IMR-90 (cell line): ENCODE measurements around the gene TBRG4. TPM values are rescaled to one million over a fixed set of nuclear protein-coding genes. Genes with fewer than 3 reads are reported as not detected.

Experiments
- ATAC-seq: fragments of 200-7000 bp; cut with Tn5 transposase; 2 replicates; pipeline ENCODE4 v1.9.1; 2020; ENCODE audit warnings: low read depth, mild to moderate bottlenecking, moderate library complexity
- BruUV-seq: library from RNA; stranded (reverse); fragments of 400-500 nt; replicated peaks from 2 replicates; lab custom pipeline; 2021; lab: Mats Ljungman, UMichigan
- CTCF ChIA-PET: fragments of 300-600 bp; formaldehyde crosslinking; extraction: SDS; loops from one replicate; lab custom pipeline; 2021; ENCODE audit warnings: antibody characterized with exemption; lab: Yijun Ruan, JAX
- POLR2A ChIA-PET: fragments of 300-600 bp; sonication (Branson Sonifier 250); formaldehyde crosslinking; loops from one replicate; lab custom pipeline; 2022; ENCODE audit warnings: antibody characterized with exemption; ENCODE audit not compliant: unreplicated experiment; lab: Charles Lee
- DNase-seq: peaks from one replicate; pipeline ENCODE4 v3.0.0; 2013
- H2AFZ ChIP-seq: replicated peaks from 2 replicates; pipeline ENCODE3; 2013; ENCODE audit warnings: low read length, mild to moderate bottlenecking; ENCODE audit not compliant: poor library complexity
- H2AK5ac ChIP-seq: 2 replicates; pipeline ENCODE4 v1.6.1; 2013; ENCODE audit warnings: low read depth, low read length, inconsistent platforms
- H2AK9ac ChIP-seq: replicated peaks from 2 replicates; pipeline ENCODE3; 2013; ENCODE audit warnings: mild to moderate bottlenecking, low read depth, low read length, moderate library complexity; ENCODE audit not compliant: poor library complexity
- H2BK120ac ChIP-seq: 2 replicates; pipeline ENCODE4 v1.6.1; 2013; ENCODE audit warnings: low read depth, low read length, inconsistent platforms
- H2BK15ac ChIP-seq: 3 replicates; pipeline ENCODE4 v1.6.1; 2013; ENCODE audit warnings: low read depth, low read length, inconsistent platforms
- H2BK20ac ChIP-seq: 2 replicates; pipeline ENCODE4 v1.6.1; 2013; ENCODE audit warnings: low read depth, mild to moderate bottlenecking, inconsistent platforms, low read length, moderate library complexity
- H2BK5ac ChIP-seq: 2 replicates; pipeline ENCODE4 v1.6.1; 2013; ENCODE audit warnings: mild to moderate bottlenecking, low read depth, low read length, inconsistent platforms; ENCODE audit not compliant: poor library complexity, severe bottlenecking
- H3K14ac ChIP-seq: replicated peaks from 2 replicates; pipeline ENCODE4 v1.6.1; 2013; ENCODE audit warnings: low read depth, low read length, inconsistent platforms
- H3K18ac ChIP-seq: 2 replicates; pipeline ENCODE4 v1.6.1; 2013; ENCODE audit warnings: low read depth, low read length, control low read depth
- H3K23ac ChIP-seq: 2 replicates; pipeline ENCODE4 v1.6.1; 2013; ENCODE audit warnings: low read depth, low read length, inconsistent platforms
- H3K27ac ChIP-seq: 2 replicates; pipeline ENCODE4 v1.5.1; 2013; ENCODE audit warnings: mild to moderate bottlenecking, control low read depth, low read length; ENCODE audit not compliant: insufficient read depth
- H3K27me3 ChIP-seq: 2 replicates; pipeline ENCODE4 v1.6.1; 2013; ENCODE audit warnings: low read length; ENCODE audit not compliant: control insufficient read depth, insufficient read depth
- H3K36me3 ChIP-seq: 2 replicates; pipeline ENCODE4 v1.6.1; 2013; ENCODE audit warnings: low read length, mixed read lengths; ENCODE audit not compliant: control insufficient read depth, insufficient read depth
- H3K4ac ChIP-seq: 2 replicates; pipeline ENCODE4 v1.6.1; 2013; ENCODE audit warnings: low read depth, low read length, inconsistent platforms
- H3K4me1 ChIP-seq: 2 replicates; pipeline ENCODE4 v1.6.1; 2013; ENCODE audit warnings: low read length, mixed read lengths; ENCODE audit not compliant: control insufficient read depth, insufficient read depth
- H3K4me2 ChIP-seq: 2 replicates; pipeline ENCODE4 v1.6.1; 2013; ENCODE audit warnings: low read depth, mild to moderate bottlenecking, control low read depth, low read length, moderate library complexity
- H3K4me3 ChIP-seq: 2 replicates; pipeline ENCODE4 v1.5.1; 2013; ENCODE audit warnings: low read depth, mild to moderate bottlenecking, control low read depth, low read length, moderate library complexity; ENCODE audit not compliant: insufficient read depth
- H3K56ac ChIP-seq: 2 replicates; pipeline ENCODE4 v1.6.1; 2013; ENCODE audit warnings: low read length, inconsistent platforms; ENCODE audit not compliant: insufficient read depth; ENCODE audit errors: extremely low read depth
- H3K79me1 ChIP-seq, 2 experiments: 2 replicates each; pipeline ENCODE4 v1.6.1; 2013; ENCODE audit warnings: low read length in 2 of 2, inconsistent platforms in 1 of 2, low read depth in 1 of 2
- H3K9ac ChIP-seq: 2 replicates; pipeline ENCODE4 v1.6.1; 2013; ENCODE audit warnings: low read depth, low read length, control low read depth
- H3K9me1 ChIP-seq: 2 replicates; pipeline ENCODE4 v1.6.1; 2013; ENCODE audit warnings: low read length, inconsistent platforms; ENCODE audit not compliant: insufficient read depth
- H3K9me3 ChIP-seq: 2 replicates; pipeline ENCODE4 v1.6.1; 2013; ENCODE audit warnings: low read length; ENCODE audit not compliant: control insufficient read depth, insufficient read depth
- H4K20me1 ChIP-seq: 2 replicates; pipeline ENCODE4 v1.6.1; 2013; ENCODE audit warnings: low read length, inconsistent platforms; ENCODE audit not compliant: insufficient read depth
- H4K5ac ChIP-seq: 2 replicates; pipeline ENCODE4 v1.6.1; 2013; ENCODE audit warnings: mild to moderate bottlenecking, low read depth, low read length, control low read depth
- H4K8ac ChIP-seq, 2 experiments: 2 replicates each; pipeline ENCODE4 v1.6.1; 2013; ENCODE audit warnings: low read depth in 2 of 2, low read length in 2 of 2, control low read depth in 1 of 2, inconsistent platforms in 1 of 2
- H4K91ac ChIP-seq: 2 replicates; pipeline ENCODE4 v1.6.1; 2013; ENCODE audit warnings: low read depth, low read length, inconsistent platforms; ENCODE audit not compliant: insufficient read depth
- BHLHE40 ChIP-seq: fragments of 150-350 bp; IDR thresholded peaks from 2 replicates; pipeline ENCODE4 v1.6.1; 2016; ENCODE audit warnings: mild to moderate bottlenecking, low read depth, low read length
- CEBPB ChIP-seq: IDR thresholded peaks from 2 replicates; pipeline ENCODE4 v1.6.1; 2012; ENCODE audit warnings: low read depth, low read length, improper control_type of control experiment
- CHD1 ChIP-seq: IDR thresholded peaks from 2 replicates; pipeline ENCODE4 v1.6.1; 2012; ENCODE audit warnings: low read depth, low read length, improper control_type of control experiment
- CTCF ChIP-seq: conservative IDR thresholded peaks from 2 replicates; pipeline ENCODE4 v1.5.1; 2012; ENCODE audit warnings: mild to moderate bottlenecking, low read depth, low read length, improper control_type of control experiment
- ELK1 ChIP-seq: fragments of 150-350 bp; IDR thresholded peaks from 2 replicates; pipeline ENCODE4 v1.6.1; 2016; ENCODE audit warnings: low read depth, mild to moderate bottlenecking, low read length, moderate library complexity, borderline replicate concordance
- FOS ChIP-seq: fragments of 150-350 bp; IDR thresholded peaks from 2 replicates; pipeline ENCODE4 v1.6.1; 2016; ENCODE audit warnings: low read depth, low read length
- MAFK ChIP-seq: IDR thresholded peaks from 2 replicates; pipeline ENCODE4 v1.6.1; 2012; ENCODE audit warnings: low read depth, low read length, improper control_type of control experiment
- MAZ ChIP-seq: IDR thresholded peaks from 2 replicates; pipeline ENCODE4 v1.6.1; 2012; ENCODE audit warnings: low read depth, mild to moderate bottlenecking, low read length, improper control_type of control experiment, moderate library complexity, borderline replicate concordance
- MXI1 ChIP-seq: IDR thresholded peaks from 2 replicates; pipeline ENCODE4 v1.6.1; 2012; ENCODE audit warnings: low read depth, mild to moderate bottlenecking, low read length, moderate library complexity, borderline replicate concordance
- NFE2L2 ChIP-seq: fragments of 150-350 bp; IDR thresholded peaks from 2 replicates; pipeline ENCODE4 v1.6.1; 2016; ENCODE audit warnings: low read depth, mild to moderate bottlenecking, low read length
- POLR2A ChIP-seq: IDR thresholded peaks from 2 replicates; pipeline ENCODE4 v1.6.1; 2012; ENCODE audit warnings: mild to moderate bottlenecking, low read depth, low read length
- RAD21 ChIP-seq: IDR thresholded peaks from 2 replicates; pipeline ENCODE4 v1.6.1; 2012; ENCODE audit warnings: low read length, improper control_type of control experiment
- RCOR1 ChIP-seq: IDR thresholded peaks from 2 replicates; pipeline ENCODE4 v1.6.1; 2012; ENCODE audit warnings: mild to moderate bottlenecking, low read length, improper control_type of control experiment; ENCODE audit not compliant: insufficient replicate concordance
- RFX5 ChIP-seq: IDR thresholded peaks from 2 replicates; pipeline ENCODE4 v1.8.0; 2012; ENCODE audit warnings: low read depth, mild to moderate bottlenecking, low read length, moderate library complexity
- USF2 ChIP-seq: fragments of 150-350 bp; IDR thresholded peaks from 2 replicates; pipeline ENCODE4 v1.6.1; 2017; ENCODE audit warnings: mild to moderate bottlenecking, antibody characterized with exemption, low read length, low read depth
- WGBS, 2 experiments: methylation state at CpG; one replicate each; pipeline versions ENCODE4 v1.1.5 to v1.1.7; 2013; ENCODE audit warnings: missing lambda C conversion rate in 2 of 2; ENCODE audit not compliant: insufficient read length in 1 of 2; ENCODE audit errors: extremely low coverage in 2 of 2; 5-methylcytosine and 5-hydroxymethylcytosine counted together
- dilution Hi-C: fragments of 300-500 bp; cut with HindIII; formaldehyde crosslinking; loops from one replicate; pipeline ENCODE4 v1.14.3; 2018; ENCODE audit warnings: low sequenced_read_pairs; ENCODE audit not compliant: unreplicated experiment
- in situ Hi-C: fragments of 300-500 bp; cut with MboI; formaldehyde crosslinking; loops from 3 replicates; pipeline ENCODE4 v1.14.3; 2019; ENCODE audit warnings: low sequenced_read_pairs, inconsistent platforms, mixed read lengths
- intact Hi-C: fragments of 100-400 bp; cut with micrococcal nuclease; formaldehyde crosslinking; loops from 2 replicates; pipeline ENCODE4 v1.10.0; 2022
- polyA plus RNA-seq, 3 experiments: library from polyadenylated mRNA; depleted of rRNA; stranded (reverse); fragments of >200 nt; gene quantifications; 2 replicates each; pipeline ENCODE4 v1.2.3, GENCODE V29; 2012; ENCODE audit warnings: low replicate concordance in 1 of 3
- total RNA-seq: library from RNA; depleted of rRNA; stranded (reverse); fragments of >200 nt; gene quantifications from 2 replicates; pipeline ENCODE4 v1.2.3, GENCODE V29; 2012

TBRG4 gene
- total and polyA plus RNA-seq, 2 of the 4 experiments (the other 2 are of a cell fraction): 71.6 to 77.6 TPM

GRCh38 chr7:45104844-45105587 is 6.5 kb downstream of the TBRG4 start:
- CTCF ChIA-PET: no interaction called here
- dilution Hi-C loops: no loop called here

More at GRCh38 chr7:45104844-45105587, 6.5 kb downstream of the TBRG4 start:
- Histone ChIP-seq H3K18ac (no peak overlapping the region), H2BK120ac (no peak overlapping the region), H3K4ac (no peak overlapping the region), H4K5ac (no peak overlapping the region), H3K36me3 (peaks cover 83% of the 10 kb centered on the region), H2BK5ac (no peak overlapping the region), H3K4me2 (no peak overlapping the region), H3K9me1 (no peaks in the 10 kb centered on the region; the same call in 1 of the 2 replicates), H4K8ac (no peak overlapping the region), H3K27me3 (no peaks in the 10 kb centered on the region), H3K56ac (no peak overlapping the region), H3K9me3 (no peaks in the 10 kb centered on the region), H3K4me1 (peaks cover 3% of the 10 kb centered on the region; the same call in 1 of the 2 replicates), H2AK5ac (no peak overlapping the region), H3K79me1 (peaks cover 38 to 50% of the 10 kb centered on the region in 2 experiments), H2AFZ (no peak overlapping the region), H4K91ac (no peak overlapping the region), H3K23ac (no peak overlapping the region), H3K9ac (no peak overlapping the region), H2BK20ac (no peak overlapping the region), H3K4me3 (no peak overlapping the region), H2AK9ac (no peak overlapping the region), H3K14ac (no peak overlapping the region), H4K20me1 (peaks cover 31% of the 10 kb centered on the region), H2BK15ac (no peak overlapping the region), H3K27ac (no peak overlapping the region)
- intact Hi-C loops: no loop called here
- no peak for ATAC-seq
- DNase-seq: no peak
- 95% methylated on average over 3 of the region's 12 CpGs; no CpG with 5 or more reads in 1 of the 2 experiments for WGBS, 2 experiments
- BruUV-seq: no TSS peak
- POLR2A ChIA-PET: no interaction called here
- in situ Hi-C loops: no loop called here
- TF ChIP-seq CHD1 (no peak), NFE2L2 (no peak), MAZ (no peak), CTCF (no peak), RAD21 (no peak), USF2 (no peak), ELK1 (no peak), CEBPB (no peak), BHLHE40 (no peak), RCOR1 (no peak), RFX5 (no peak), FOS (no peak), MAFK (no peak), MXI1 (no peak), POLR2A (no peak)
